Brain microvascular endothelial cell (primary cell): ENCODE results near the gene UGT2B15.

Experiments used
- DNase-seq: peaks from one replicate; pipeline ENCODE4 v3.0.0-alpha.2; 2020
- H3K27ac ChIP-seq: fragments of 250-450 bp; sonication (Bioruptor Pico); 2 replicates; pipeline ENCODE4 v1.5.1; 2020; ENCODE audit warnings: mild to moderate bottlenecking, moderate library complexity
- H3K27me3 ChIP-seq: fragments of 250-450 bp; sonication (Bioruptor Pico); replicated peaks from 2 replicates; pipeline ENCODE4 v1.5.1; 2020; ENCODE audit warnings: mild to moderate bottlenecking
- H3K36me3 ChIP-seq: fragments of 250-450 bp; sonication (Bioruptor Pico); replicated peaks from 2 replicates; pipeline ENCODE4 v1.5.1; 2020; ENCODE audit warnings: mild to moderate bottlenecking
- H3K4me3 ChIP-seq: 2 replicates; pipeline ENCODE4 v1.5.1; 2011; ENCODE audit warnings: low read depth, mild to moderate bottlenecking, control low read depth, low read length, moderate library complexity
- CTCF ChIP-seq: IDR thresholded peaks from 2 replicates; pipeline ENCODE4 v1.5.1; 2011; ENCODE audit warnings: low read depth, mild to moderate bottlenecking, moderate library complexity, low read length, control low read depth, inconsistent platforms; ENCODE audit errors: missing control alignments
- in situ Hi-C: cut with HindIII; loops from 2 replicates; pipeline ENCODE4 v1.10.0; 2017; ENCODE audit warnings: low sequenced_read_pairs, low pct_ligation_motif_present

UGT2B15 gene

DNA sequence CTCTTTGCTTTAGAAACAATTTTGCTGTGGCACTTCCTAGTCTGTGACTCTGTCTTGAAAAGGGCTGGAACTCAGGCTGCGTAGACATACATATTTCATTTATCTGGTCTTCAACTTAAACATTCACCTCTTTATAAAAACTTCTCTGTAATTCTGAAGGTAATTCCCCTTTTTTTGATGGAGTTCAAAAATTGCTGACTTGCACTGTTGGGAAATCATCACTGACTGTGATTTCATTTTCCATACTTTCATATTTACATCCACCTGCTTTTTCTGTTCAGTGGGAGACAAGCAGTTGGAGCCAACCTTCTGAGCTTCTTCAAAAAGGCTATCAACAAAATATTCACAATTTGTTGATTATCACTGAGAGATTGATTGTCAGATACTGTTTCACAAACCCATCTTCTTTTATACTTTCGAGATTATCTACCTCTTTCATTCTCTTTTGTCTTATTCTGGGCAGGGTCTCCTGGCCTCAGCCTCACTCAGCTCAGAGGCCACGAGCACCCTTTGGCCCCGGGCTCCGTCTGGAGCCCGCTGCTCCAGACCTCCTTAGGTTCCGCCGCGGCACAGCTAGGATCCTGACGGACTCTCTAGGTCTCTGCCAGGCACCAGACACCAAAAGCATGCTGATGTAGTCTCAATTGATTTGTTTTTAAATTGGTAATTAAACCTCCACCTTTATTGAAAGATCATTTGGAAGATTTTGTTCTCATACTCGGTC, 54.6 kb downstream of the UGT2B15 start:
- in situ Hi-C loops, result no loop called here
- no peak for TF ChIP-seq CTCF
- H3K27me3 ChIP-seq, result no peaks in the 10 kb centered on the region
- H3K4me3 ChIP-seq, result no peak overlapping the region
- H3K27ac ChIP-seq, result no peak overlapping the region
- no peak for DNase-seq
- no peaks in the 10 kb centered on the region for H3K36me3 ChIP-seq

DNA sequence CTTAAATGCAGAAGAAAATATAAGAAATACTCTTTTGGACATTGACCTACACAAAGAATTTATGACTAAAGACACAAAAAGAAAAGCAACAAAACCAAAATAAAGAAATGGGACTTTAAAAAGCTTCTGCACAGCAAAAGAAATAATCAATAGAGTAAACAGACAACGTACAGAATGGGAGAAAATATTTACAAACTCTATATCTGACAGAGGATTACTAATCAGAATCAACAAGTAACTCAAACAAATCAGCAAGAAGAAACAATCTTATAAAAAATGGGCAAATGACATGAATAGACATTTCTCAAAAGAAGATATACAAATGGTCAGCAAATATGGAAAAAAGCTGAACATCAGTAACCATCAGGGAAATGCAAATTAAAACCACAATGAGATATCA, 56.7 kb downstream of the UGT2B15 start:
- in situ Hi-C loops, result no loop called here
- no peaks in the 10 kb centered on the region for H3K36me3 ChIP-seq
- no peak overlapping the region for H3K4me3 ChIP-seq
- no peaks in the 10 kb centered on the region for H3K27me3 ChIP-seq
- DNase-seq, result no peak
- no peak for TF ChIP-seq CTCF
- no peak overlapping the region for H3K27ac ChIP-seq

- no peak for DNase-seq
- no peak overlapping the region for H3K4me3 ChIP-seq
- no peaks in the 10 kb centered on the region for H3K27me3 ChIP-seq
- in situ Hi-C loops, result no loop called here
- H3K27ac ChIP-seq, result no peak overlapping the region
- no peak for TF ChIP-seq CTCF
- H3K36me3 ChIP-seq, result no peaks in the 10 kb centered on the region
Observed at GRCh38 chr4:68606240-68606639, 64.2 kb downstream of the UGT2B15 start.

GRCh38 chr4:68599150-68599549, 71.3 kb downstream of the UGT2B15 start:
- TF ChIP-seq CTCF, result no peak
- Histone ChIP-seq H3K27ac (no peak overlapping the region), H3K4me3 (no peak overlapping the region), H3K36me3 (no peaks in the 10 kb centered on the region), H3K27me3 (no peaks in the 10 kb centered on the region)
- in situ Hi-C loops, result no loop called here
- no peak for DNase-seq

- TF ChIP-seq CTCF, result no peak
- no peaks in the 10 kb centered on the region for H3K27me3 ChIP-seq
- H3K36me3 ChIP-seq, result no peaks in the 10 kb centered on the region
- no peak overlapping the region for H3K27ac ChIP-seq
- DNase-seq, result no peak
- in situ Hi-C loops, result no loop called here
- no peak overlapping the region for H3K4me3 ChIP-seq
Observed at GRCh38 chr4:68597482-68597881, 73.0 kb downstream of the UGT2B15 start.
